Stimulated activated effector memory CD8-positive, alpha-beta T cell treated with anti-CD3 and anti-CD28 coated beads, Interleukin-12 subunit alpha, Interleukin-12 subunit beta, amount 100 ng/mL, for 72 hours (primary cell): ENCODE measurements around the gene DNTT.
A peak's percentile ranks its signal among the peaks of the same experiment; 100 is the strongest.

Experiments used
- ATAC-seq: fragments of 150-1000 bp; cut with Tn5 transposase; 2 replicates; pipeline ENCODE4 v1.10.0; 2021
- DNase-seq, 2 donors: peaks; one replicate each; pipeline ENCODE4 v3.0.0; 2021 to 2022; ENCODE audit warnings: low spot score in 2 of 2
- H3K27ac Mint-ChIP-seq: one replicate; pipeline ENCODE4 v1.8.0; 2022; ENCODE audit warnings: mild to moderate bottlenecking, mixed read lengths
- H3K36me3 Mint-ChIP-seq: one replicate; pipeline ENCODE4 v1.8.0; 2022; ENCODE audit warnings: mild to moderate bottlenecking, mixed read lengths
- H3K4me1 Mint-ChIP-seq: one replicate; pipeline ENCODE4 v1.8.0; 2022; ENCODE audit warnings: mixed read lengths
- H3K4me3 Mint-ChIP-seq: one replicate; pipeline ENCODE4 v1.8.0; 2022; ENCODE audit warnings: mild to moderate bottlenecking, mixed read lengths
- H3K9me3 Mint-ChIP-seq: one replicate; pipeline ENCODE4 v1.8.0; 2022; ENCODE audit warnings: mixed read lengths

The DNTT gene

GRCh38 chr10:96341219-96342182 lies 37.3 kb downstream of the DNTT start:
- DNase-seq: no peak
- ATAC-seq: peak; percentile 84
- Mint-ChIP-seq H3K4me3 (no peak overlapping the region), H3K4me1 (peaks cover 6% of the 10 kb centered on the region), H3K9me3 (peaks cover 8% of the 10 kb centered on the region), H3K27ac (no peak overlapping the region), H3K36me3 (peaks cover 5% of the 10 kb centered on the region)

GRCh38 chr10:96342402-96342801 lies 38.2 kb downstream of the DNTT start:
- Mint-ChIP-seq H3K36me3 (peaks cover 2% of the 10 kb centered on the region), H3K4me1 (peaks cover 6% of the 10 kb centered on the region), H3K27ac (no peak overlapping the region), H3K9me3 (peaks cover 8% of the 10 kb centered on the region), H3K4me3 (no peak overlapping the region)
- DNase-seq (no peak), ATAC-seq (no peak)

GRCh38 chr10:96344178-96344577 lies 39.9 kb downstream of the DNTT start:
- Mint-ChIP-seq H3K4me3 (no peak overlapping the region), H3K9me3 (peaks cover 8% of the 10 kb centered on the region), H3K27ac (no peak overlapping the region), H3K36me3 (no peaks in the 10 kb centered on the region), H3K4me1 (peaks cover 6% of the 10 kb centered on the region)
- DNase-seq: no peak
- ATAC-seq: no peak

- Mint-ChIP-seq H3K4me1 (peaks cover 6% of the 10 kb centered on the region), H3K27ac (no peak overlapping the region), H3K36me3 (no peaks in the 10 kb centered on the region), H3K9me3 (peaks cover 8% of the 10 kb centered on the region), H3K4me3 (no peak overlapping the region)
- DNase-seq (no peak), ATAC-seq (no peak)
Observed at GRCh38 chr10:96345222-96345621, 41.0 kb downstream of the DNTT start.

- Mint-ChIP-seq H3K4me3 (no peak overlapping the region), H3K4me1 (peaks cover 4% of the 10 kb centered on the region), H3K9me3 (peaks cover 8% of the 10 kb centered on the region), H3K36me3 (no peaks in the 10 kb centered on the region), H3K27ac (no peak overlapping the region)
- DNase-seq (no peak), ATAC-seq (no peak)
Observed at GRCh38 chr10:96346295-96346694, 42.1 kb downstream of the DNTT start.

- ATAC-seq (no peak), DNase-seq (no peak)
- Mint-ChIP-seq H3K4me1 (no peaks in the 10 kb centered on the region), H3K9me3 (no peaks in the 10 kb centered on the region), H3K27ac (no peak overlapping the region), H3K36me3 (no peaks in the 10 kb centered on the region), H3K4me3 (no peak overlapping the region)
Observed at GRCh38 chr10:96352027-96352426, 47.8 kb downstream of the DNTT start.

GRCh38 chr10:96352582-96352981 lies 48.3 kb downstream of the DNTT start:
- DNase-seq: no peak
- no peaks in the 10 kb centered on the region for H3K4me1 Mint-ChIP-seq
- ATAC-seq: no peak

GRCh38 chr10:96357038-96357620 lies 52.9 kb downstream of the DNTT start:
- Mint-ChIP-seq H3K4me3 (no peak overlapping the region), H3K36me3 (no peaks in the 10 kb centered on the region), H3K27ac (no peak overlapping the region), H3K9me3 (no peaks in the 10 kb centered on the region), H3K4me1 (no peaks in the 10 kb centered on the region)
- DNase-seq (no peak), ATAC-seq (no peak)

More at GRCh38 chr10:96352582-96352981, 48.3 kb downstream of the DNTT start:
- Mint-ChIP-seq H3K36me3 (no peaks in the 10 kb centered on the region), H3K27ac (no peak overlapping the region), H3K9me3 (no peaks in the 10 kb centered on the region), H3K4me3 (no peak overlapping the region)

- Mint-ChIP-seq H3K4me1 (no peaks in the 10 kb centered on the region), H3K27ac (no peak within 1 kb of the TSS), H3K4me3 (no peak within 1 kb of the TSS), H3K36me3 (no peaks in the 10 kb centered on the region), H3K9me3 (no peaks in the 10 kb centered on the region)
- DNase-seq (no peak), ATAC-seq (no peak)
Observed at GRCh38 chr10:96358851-96359540, 54.8 kb downstream of the DNTT start, which contains the start of gene OPALIN. Gene OPALIN (minus strand): TSS chr10:96359002. CDS start chr10:96358896, 106 bp downstream.

GRCh38 chr10:96359616-96360015 lies 55.4 kb downstream of the DNTT start:
- Mint-ChIP-seq H3K4me3 (no peak overlapping the region), H3K9me3 (no peaks in the 10 kb centered on the region), H3K27ac (no peak overlapping the region), H3K4me1 (no peaks in the 10 kb centered on the region), H3K36me3 (no peaks in the 10 kb centered on the region)
- ATAC-seq: no peak
- no peak for DNase-seq

- Mint-ChIP-seq H3K27ac (no peak overlapping the region), H3K36me3 (no peaks in the 10 kb centered on the region), H3K4me1 (no peaks in the 10 kb centered on the region), H3K4me3 (no peak overlapping the region), H3K9me3 (no peaks in the 10 kb centered on the region)
- DNase-seq (no peak), ATAC-seq (no peak)
Observed at GRCh38 chr10:96360331-96360730, 56.1 kb downstream of the DNTT start.

GRCh38 chr10:96360766-96361165 lies 56.5 kb downstream of the DNTT start:
- Mint-ChIP-seq H3K36me3 (no peaks in the 10 kb centered on the region), H3K4me3 (no peak overlapping the region), H3K4me1 (no peaks in the 10 kb centered on the region), H3K9me3 (no peaks in the 10 kb centered on the region), H3K27ac (no peak overlapping the region)
- DNase-seq (no peak), ATAC-seq (no peak)

GRCh38 chr10:96365571-96365970 lies 61.3 kb downstream of the DNTT start:
- Mint-ChIP-seq H3K4me3 (no peak overlapping the region), H3K9me3 (no peaks in the 10 kb centered on the region), H3K27ac (no peak overlapping the region)

GRCh38 chr10:96366508-96366907 lies 62.3 kb downstream of the DNTT start:
- H3K4me1 Mint-ChIP-seq: peaks cover 6% of the 10 kb centered on the region
- ATAC-seq (no peak), DNase-seq (no peak)
- no peak overlapping the region for H3K27ac Mint-ChIP-seq
- H3K9me3 Mint-ChIP-seq: no peaks in the 10 kb centered on the region
- H3K36me3 Mint-ChIP-seq: no peaks in the 10 kb centered on the region
- no peak overlapping the region for H3K4me3 Mint-ChIP-seq

More at GRCh38 chr10:96365571-96365970, 61.3 kb downstream of the DNTT start:
- ATAC-seq (no peak), DNase-seq (no peak)
- Mint-ChIP-seq H3K36me3 (no peaks in the 10 kb centered on the region), H3K4me1 (peaks cover 4% of the 10 kb centered on the region)

- H3K4me3 Mint-ChIP-seq: no peak overlapping the region
- no peaks in the 10 kb centered on the region for H3K36me3 Mint-ChIP-seq
- peaks cover 6% of the 10 kb centered on the region for H3K4me1 Mint-ChIP-seq
- no peaks in the 10 kb centered on the region for H3K9me3 Mint-ChIP-seq
- no peak overlapping the region for H3K27ac Mint-ChIP-seq
- no peak for ATAC-seq
- no peak for DNase-seq
Observed at GRCh38 chr10:96367470-96367869, 63.2 kb downstream of the DNTT start.
